B cell (primary cell): ENCODE measurements around the gene FERD3L. TPM values are rescaled to one million over a fixed set of nuclear protein-coding genes. Genes with fewer than 3 reads are reported as not detected.

Source experiments
- ATAC-seq: fragments of 200-7000 bp; cut with Tn5 transposase; one replicate; pipeline ENCODE4 v1.10.0; 2021; ENCODE audit warnings: low read depth, mild to moderate bottlenecking, moderate number of reproducible peaks, moderate library complexity
- CTCF ChIA-PET: fragments of 350-600 bp; sonication (Branson Sonifier 250); formaldehyde crosslinking; loops from one replicate; lab custom pipeline; 2021; ENCODE audit warnings: antibody characterized with exemption, inconsistent platforms; lab: Charles Lee
- POLR2A ChIA-PET: fragments of 350-600 bp; sonication (Branson Sonifier 250); formaldehyde crosslinking; loops from one replicate; lab custom pipeline; 2021; ENCODE audit warnings: antibody characterized with exemption; lab: Charles Lee
- DNase-seq: peaks from one replicate; pipeline ENCODE4 v3.0.0; 2013
- H2AFZ ChIP-seq: 2 replicates; pipeline ENCODE4 v1.6.1; 2012; ENCODE audit warnings: mild to moderate bottlenecking, low read depth, low read length; ENCODE audit not compliant: insufficient read depth, poor library complexity, severe bottlenecking
- H3K27ac ChIP-seq, 2 donors: 1 replicate in 1 of 2; 2 replicates in 1 of 2; pipeline ENCODE4 v1.5.1; 2012 to 2013; ENCODE audit warnings: low read length in 2 of 2, mild to moderate bottlenecking in 2 of 2, moderate library complexity in 1 of 2
- H3K27me3 ChIP-seq, 4 experiments: fragments of 200-600 bp in 1 of 4; sonication (generic) in 1 of 4; replicated peaks in 1 of 4; 1 replicate in 2 of 4; 2 replicates in 2 of 4; pipeline versions ENCODE4 v1.6.1 to v1.7.0; 2013 to 2016; ENCODE audit warnings: low read length in 3 of 4, mild to moderate bottlenecking in 2 of 4, mixed read lengths in 1 of 4, moderate library complexity in 1 of 4; ENCODE audit not compliant: insufficient read depth in 4 of 4, control insufficient read depth in 3 of 4; ENCODE audit errors: control extremely low read depth in 1 of 4
- H3K36me3 ChIP-seq, 2 experiments: replicated peaks in 1 of 2; 1 replicate in 1 of 2; 2 replicates in 1 of 2; pipeline versions ENCODE4 v1.6.1 to v1.7.1; 2013; ENCODE audit warnings: low read length in 1 of 2; ENCODE audit not compliant: insufficient read depth in 2 of 2, control insufficient read depth in 1 of 2; ENCODE audit errors: control extremely low read depth in 1 of 2, extremely low read depth in 1 of 2
- H3K4me1 ChIP-seq, 2 donors: fragments of 200-600 bp in 1 of 2; sonication (generic) in 1 of 2; 1 replicate in 1 of 2; 2 replicates in 1 of 2; pipeline versions ENCODE4 v1.5.1 to v1.6.1; 2013 to 2017; ENCODE audit warnings: low read length in 2 of 2; ENCODE audit not compliant: control insufficient read depth in 2 of 2, insufficient read depth in 2 of 2
- H3K4me2 ChIP-seq: replicated peaks from 2 replicates; pipeline ENCODE3; 2012; ENCODE audit warnings: mild to moderate bottlenecking, low read depth, low read length; ENCODE audit not compliant: poor library complexity, severe bottlenecking
- H3K4me3 ChIP-seq, 5 experiments: fragments of 200-600 bp in 1 of 5; sonication (generic) in 1 of 5; 1 replicate in 3 of 5; 2 replicates in 2 of 5; pipeline versions ENCODE4 v1.5.1 to v1.7.0; 2011 to 2016; ENCODE audit warnings: low read length in 4 of 5, mild to moderate bottlenecking in 4 of 5, low read depth in 2 of 5, control low read depth in 1 of 5, moderate library complexity in 1 of 5; ENCODE audit not compliant: insufficient read depth in 1 of 5; ENCODE audit errors: control extremely low read depth in 1 of 5, extremely low read depth in 1 of 5
- H3K79me2 ChIP-seq: fragments of 200-600 bp; sonication (generic); one replicate; pipeline ENCODE4 v1.6.0; 2016; ENCODE audit warnings: low read length; ENCODE audit not compliant: control insufficient read depth, insufficient read depth
- H3K9ac ChIP-seq: fragments of 200-600 bp; sonication (generic); 2 replicates; pipeline ENCODE4 v1.6.1; 2017; ENCODE audit warnings: mild to moderate bottlenecking, low read length, moderate library complexity
- H3K9me3 ChIP-seq, 3 donors: one replicate each; pipeline versions ENCODE4 v1.6.1 to v1.7.1; 2013; ENCODE audit warnings: low read length in 2 of 3; ENCODE audit not compliant: control insufficient read depth in 2 of 3, insufficient read depth in 1 of 3; ENCODE audit errors: control extremely low read depth in 1 of 3
- H4K20me1 ChIP-seq: 2 replicates; pipeline ENCODE4 v1.6.0; 2012; ENCODE audit warnings: mild to moderate bottlenecking, low read length; ENCODE audit not compliant: insufficient read depth, control insufficient read depth, poor library complexity, severe bottlenecking
- H3K27ac Mint-ChIP-seq: one replicate; pipeline ENCODE4 v1.8.0; 2021; ENCODE audit warnings: mixed read lengths
- H3K27me3 Mint-ChIP-seq: one replicate; pipeline ENCODE4 v1.8.0; 2021; ENCODE audit warnings: mixed read lengths
- H3K4me1 Mint-ChIP-seq: one replicate; pipeline ENCODE4 v1.8.0; 2021; ENCODE audit warnings: mixed read lengths
- H3K4me3 Mint-ChIP-seq: one replicate; pipeline ENCODE4 v1.8.0; 2021; ENCODE audit warnings: mixed read lengths
- H3K9me3 Mint-ChIP-seq: one replicate; pipeline ENCODE4 v1.8.0; 2022; ENCODE audit warnings: mixed read lengths; ENCODE audit not compliant: insufficient read depth
- EZH2 ChIP-seq: IDR thresholded peaks from 2 replicates; pipeline ENCODE4 v1.6.1; 2012; ENCODE audit warnings: borderline replicate concordance, low read depth, mild to moderate bottlenecking, moderate library complexity, low read length; ENCODE audit not compliant: insufficient read depth, poor library complexity, severe bottlenecking
- WGBS: methylation state at CpG from one replicate; pipeline ENCODE4 v1.1.5; 2013; ENCODE audit warnings: missing lambda C conversion rate; ENCODE audit not compliant: insufficient coverage; 5-methylcytosine and 5-hydroxymethylcytosine counted together
- intact Hi-C: fragments of 100-400 bp; cut with micrococcal nuclease; formaldehyde crosslinking; loops from one replicate; pipeline ENCODE4 v1.10.0; 2022
- polyA plus RNA-seq: library from polyadenylated mRNA; depleted of rRNA; stranded (reverse); fragments of >200 nt; gene quantifications from 2 replicates; pipeline ENCODE4 v1.2.3, GENCODE V29; 2012
- total RNA-seq, 2 donors: library from RNA; stranded (reverse); fragments of 120-200 nt in 1 of 2; gene quantifications; 1 replicate in 1 of 2; 2 replicates in 1 of 2; pipeline versions ENCODE4 v1.2.3 to v1.2.4, GENCODE V29; 2013 to 2022
- TF ChIP-seq, protein P1 (sequence below): fragments of 200-600 bp; IDR thresholded peaks from one replicate; pipeline ENCODE4 v1.8.0; 2022; ENCODE audit warnings: antibody characterized with exemption, mild to moderate bottlenecking

Gene FERD3L
- total and polyA plus RNA-seq, 2 donors (not counting 1 experiment from before 2014, with no cell fraction given) = not detected

DNA sequence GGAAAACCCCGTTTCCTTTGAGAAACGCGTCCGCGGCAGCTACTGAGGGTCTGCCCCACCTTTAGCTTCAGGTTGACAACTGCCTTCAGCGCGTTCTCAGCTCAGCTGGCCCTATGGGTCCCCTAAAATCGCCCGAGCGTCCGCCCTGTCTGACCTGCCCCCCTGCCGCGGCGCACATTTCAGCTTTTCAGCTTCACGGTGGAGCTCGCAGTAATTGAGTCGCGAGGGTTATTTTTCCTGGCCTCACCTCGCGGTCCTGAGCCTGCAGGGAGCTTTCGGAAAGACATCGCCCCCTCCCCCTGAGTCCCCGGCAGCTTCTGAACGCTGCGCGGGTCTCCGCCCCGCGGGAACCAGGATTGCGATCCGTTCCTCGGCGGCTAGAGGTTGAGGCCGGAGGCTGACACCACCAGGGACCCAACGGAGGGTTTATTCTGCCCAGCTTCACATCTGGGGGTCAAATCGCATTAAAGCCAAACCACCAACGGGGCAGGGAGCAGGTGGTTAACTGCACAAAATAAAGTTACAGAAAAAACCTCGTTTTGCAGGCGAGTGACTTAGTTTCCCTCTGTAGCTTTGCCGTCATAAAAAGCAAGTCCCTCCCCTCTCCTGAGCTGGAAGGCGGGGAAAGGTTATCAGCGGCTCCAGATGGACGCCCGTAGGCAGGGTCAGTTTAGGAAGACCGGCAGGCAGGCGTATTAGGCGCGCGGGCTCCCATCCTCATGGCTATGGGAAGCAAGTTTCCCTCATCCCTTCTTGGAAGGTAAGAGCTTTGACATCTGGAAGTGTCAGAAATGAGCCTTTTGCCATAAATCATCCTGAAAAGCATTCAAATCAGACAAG lies 38.8 kb downstream of the FERD3L start:
- peaks cover 0 to 25% (median 0%) of the 10 kb centered on the region in 3 donors for H3K9me3 ChIP-seq
- peak overlapping the region in 1 of 5 experiments; percentile 28 for H3K4me3 ChIP-seq
- no peaks in the 10 kb centered on the region for H3K79me2 ChIP-seq
- DNase-seq = peak; percentile 20
- peak overlapping the region; percentile 61 for H3K4me2 ChIP-seq
- ChIA-PET POLR2A (no interaction called here), CTCF (no interaction called here)
- no peak for ATAC-seq
- peak; percentile 67 for TF ChIP-seq EZH2
- TF ChIP-seq, protein P1, sequence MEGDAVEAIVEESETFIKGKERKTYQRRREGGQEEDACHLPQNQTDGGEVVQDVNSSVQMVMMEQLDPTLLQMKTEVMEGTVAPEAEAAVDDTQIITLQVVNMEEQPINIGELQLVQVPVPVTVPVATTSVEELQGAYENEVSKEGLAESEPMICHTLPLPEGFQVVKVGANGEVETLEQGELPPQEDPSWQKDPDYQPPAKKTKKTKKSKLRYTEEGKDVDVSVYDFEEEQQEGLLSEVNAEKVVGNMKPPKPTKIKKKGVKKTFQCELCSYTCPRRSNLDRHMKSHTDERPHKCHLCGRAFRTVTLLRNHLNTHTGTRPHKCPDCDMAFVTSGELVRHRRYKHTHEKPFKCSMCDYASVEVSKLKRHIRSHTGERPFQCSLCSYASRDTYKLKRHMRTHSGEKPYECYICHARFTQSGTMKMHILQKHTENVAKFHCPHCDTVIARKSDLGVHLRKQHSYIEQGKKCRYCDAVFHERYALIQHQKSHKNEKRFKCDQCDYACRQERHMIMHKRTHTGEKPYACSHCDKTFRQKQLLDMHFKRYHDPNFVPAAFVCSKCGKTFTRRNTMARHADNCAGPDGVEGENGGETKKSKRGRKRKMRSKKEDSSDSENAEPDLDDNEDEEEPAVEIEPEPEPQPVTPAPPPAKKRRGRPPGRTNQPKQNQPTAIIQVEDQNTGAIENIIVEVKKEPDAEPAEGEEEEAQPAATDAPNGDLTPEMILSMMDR = no peak
- H3K4me1 ChIP-seq = peaks cover 22 to 38% of the 10 kb centered on the region in 2 donors
- H3K27ac Mint-ChIP-seq = no peak overlapping the region
- peaks cover 29% of the 10 kb centered on the region for H3K4me1 Mint-ChIP-seq
- H3K36me3 ChIP-seq = no peaks in the 10 kb centered on the region
- WGBS = 7% methylated on average over 49 of the region's 49 CpGs
- no peaks in the 10 kb centered on the region for H4K20me1 ChIP-seq
- peaks cover 0 to 76% (median 67%) of the 10 kb centered on the region in 4 experiments for H3K27me3 ChIP-seq
- H3K4me3 Mint-ChIP-seq = peak overlapping the region; percentile 76
- no peak overlapping the region for H3K27ac ChIP-seq
- H3K9me3 Mint-ChIP-seq = no peaks in the 10 kb centered on the region
- peaks cover 86% of the 10 kb centered on the region for H3K27me3 Mint-ChIP-seq
- no peak overlapping the region for H3K9ac ChIP-seq
- intact Hi-C loops = no loop called here
- no peak overlapping the region for H2AFZ ChIP-seq

DNA sequence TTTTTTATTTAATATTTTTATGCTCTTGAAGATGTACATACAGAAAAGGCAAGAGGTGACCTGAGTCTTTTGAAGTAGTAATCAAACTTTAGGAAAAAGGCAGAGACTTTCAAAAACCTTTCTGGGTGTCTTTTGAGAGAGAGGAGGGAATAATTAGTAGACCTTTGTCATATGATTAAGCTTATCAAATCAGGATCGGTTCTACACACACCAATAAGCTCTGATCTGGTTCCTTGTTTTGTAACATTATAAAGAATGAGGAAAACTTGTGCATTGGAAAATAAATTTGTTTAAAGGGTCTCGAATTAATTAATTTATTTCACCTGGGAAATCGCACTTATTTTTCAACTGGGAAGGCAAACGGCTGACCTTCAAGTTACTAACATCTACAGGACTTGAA lies 39.7 kb downstream of the FERD3L start:
- TF ChIP-seq EZH2 = no peak
- TF ChIP-seq, protein P1 = no peak
- DNase-seq (no peak), ATAC-seq (no peak)
- H3K9ac ChIP-seq = no peak overlapping the region
- H3K4me1 Mint-ChIP-seq = peaks cover 26% of the 10 kb centered on the region
- peaks cover 81% of the 10 kb centered on the region for H3K27me3 Mint-ChIP-seq
- no peak overlapping the region for H2AFZ ChIP-seq
- H3K27ac Mint-ChIP-seq = no peak overlapping the region
- peaks cover 22 to 33% of the 10 kb centered on the region in 2 donors for H3K4me1 ChIP-seq
- CTCF ChIA-PET = no interaction called here
- no peaks in the 10 kb centered on the region for H4K20me1 ChIP-seq
- intact Hi-C loops = no loop called here
- peak overlapping the region; percentile 18 for H3K4me3 Mint-ChIP-seq
- no peaks in the 10 kb centered on the region for H3K9me3 Mint-ChIP-seq
- peaks cover 0 to 22% (median 0%) of the 10 kb centered on the region in 3 donors for H3K9me3 ChIP-seq
- H3K79me2 ChIP-seq = no peaks in the 10 kb centered on the region
- H3K27me3 ChIP-seq = peaks cover 0 to 71% (median 59%) of the 10 kb centered on the region in 4 experiments
- POLR2A ChIA-PET = no interaction called here
- WGBS = no CpG with 5 or more reads among the region's 4 CpGs
- H3K4me2 ChIP-seq = no peak overlapping the region
- no peak overlapping the region for H3K4me3 ChIP-seq
- H3K36me3 ChIP-seq = no peaks in the 10 kb centered on the region
- H3K27ac ChIP-seq = no peak overlapping the region
